ENCODE data around the gene ZMYND8.

The ZMYND8 gene

GRCh38 chr20:47167846-47168245 lies 188.7 kb downstream of the ZMYND8 start:
- DNase-seq: no peak

GRCh38 chr20:47165376-47165865 lies 191.1 kb downstream of the ZMYND8 start:
- no peak for DNase-seq

GRCh38 chr20:47164140-47164539 lies 192.4 kb downstream of the ZMYND8 start:
- DNase-seq: no peak

GRCh38 chr20:47161411-47161810 lies 195.1 kb downstream of the ZMYND8 start:
- DNase-seq: no peak

GRCh38 chr20:47160992-47161391 lies 195.5 kb downstream of the ZMYND8 start:
- DNase-seq: no peak

GRCh38 chr20:47160240-47160639 lies 196.3 kb downstream of the ZMYND8 start:
- no peak for DNase-seq

Measured in activated effector memory CD4-positive, alpha-beta T cell treated with anti-CD3 and anti-CD28 coated beads, Interleukin-2, amount 50 U/mL, for 16 hours (primary cell).